PC-3 (cell line): ENCODE results near the gene OMD.

Source experiments
- CTCF ChIP-seq: fragments of 300-600 bp; sonication (generic); conservative IDR thresholded peaks from 2 replicates; pipeline ENCODE4 v1.5.1; 2017; ENCODE audit warnings: antibody characterized with exemption, low read depth, mild to moderate bottlenecking, low read length
- EZH2phosphoT487 ChIP-seq: fragments of 300-600 bp; sonication (generic); IDR thresholded peaks from 2 replicates; pipeline ENCODE4 v1.6.1; 2018; ENCODE audit warnings: mild to moderate bottlenecking, antibody characterized with exemption, low read length, borderline replicate concordance

DNA sequence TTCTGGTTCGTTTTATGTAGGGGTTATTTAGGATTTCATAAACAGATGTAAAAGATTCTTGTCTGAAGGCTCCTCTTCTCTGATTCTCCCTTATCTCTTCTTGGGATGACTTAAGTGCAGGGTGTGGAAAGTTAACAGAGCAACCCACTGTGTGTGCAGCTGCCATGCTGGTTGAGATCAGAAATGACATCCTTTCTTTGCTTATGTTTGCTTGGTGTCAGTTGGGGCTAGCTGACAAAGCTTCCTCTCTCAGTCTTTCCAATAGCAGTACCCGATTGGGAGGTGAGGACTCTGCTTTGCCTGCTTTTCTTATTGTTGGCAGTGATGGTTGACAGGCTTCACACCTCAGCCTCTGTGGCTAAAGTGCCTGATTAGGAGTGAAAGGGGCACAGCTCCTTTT, 46.4 kb downstream of the OMD start:
- no peak for TF ChIP-seq CTCF
- no peak for TF ChIP-seq EZH2phosphoT487
